Osteoblast (primary cell): ENCODE data around the gene UTF1. TPM values are rescaled to one million over a fixed set of nuclear protein-coding genes. Genes with fewer than 3 reads are reported as not detected.

ENCODE experiments used
- DNase-seq: peaks from one replicate; pipeline ENCODE4 v3.0.0; 2011; ENCODE audit warnings: low spot score, mixed read lengths; ENCODE audit not compliant: insufficient read length; ENCODE audit errors: missing footprints
- H2AFZ ChIP-seq: 2 replicates; pipeline ENCODE4 v1.6.0; 2011; ENCODE audit warnings: mild to moderate bottlenecking, low read length
- H3K27ac ChIP-seq: 2 replicates; pipeline ENCODE4 v1.5.1; 2011; ENCODE audit warnings: mild to moderate bottlenecking, low read depth, low read length, moderate library complexity
- H3K27me3 ChIP-seq: 2 replicates; pipeline ENCODE4 v1.6.0; 2012; ENCODE audit warnings: mild to moderate bottlenecking, control low read depth, inconsistent platforms, low read length, moderate library complexity; ENCODE audit not compliant: insufficient read depth
- H3K36me3 ChIP-seq: 2 replicates; pipeline ENCODE4 v1.5.1; 2011; ENCODE audit warnings: mild to moderate bottlenecking, low read length, control low read depth, moderate library complexity; ENCODE audit not compliant: insufficient read depth
- H3K4me1 ChIP-seq: 2 replicates; pipeline ENCODE4 v1.5.1; 2011; ENCODE audit warnings: mild to moderate bottlenecking, low read length, control low read depth, moderate library complexity; ENCODE audit not compliant: insufficient read depth
- H3K4me2 ChIP-seq: 2 replicates; pipeline ENCODE4 v1.6.0; 2011; ENCODE audit warnings: mild to moderate bottlenecking, low read length; ENCODE audit not compliant: insufficient read depth
- H3K4me3 ChIP-seq: fragments of 200-600 bp; sonication (generic); 3 replicates; pipeline ENCODE4 v1.5.1; 2012; ENCODE audit warnings: mild to moderate bottlenecking, low read length, inconsistent platforms; ENCODE audit not compliant: insufficient read depth
- H3K79me2 ChIP-seq: 2 replicates; pipeline ENCODE4 v1.6.0; 2012; ENCODE audit warnings: mild to moderate bottlenecking, low read length, control low read depth, inconsistent platforms; ENCODE audit not compliant: insufficient read depth
- H3K9me3 ChIP-seq: 2 replicates; pipeline ENCODE4 v1.5.1; 2011; ENCODE audit warnings: low read depth, low read length, control low read depth
- H4K20me1 ChIP-seq: 2 replicates; pipeline ENCODE4 v1.6.0; 2012; ENCODE audit warnings: mild to moderate bottlenecking, low read length, control low read depth; ENCODE audit not compliant: insufficient read depth
- total RNA-seq: library from RNA; depleted of rRNA; stranded (reverse); fragments of >200 nt; gene quantifications from 2 replicates; pipeline ENCODE4 v1.2.3, GENCODE V29; 2012
- TF ChIP-seq, protein P1 (sequence below): IDR thresholded peaks from 2 replicates; pipeline ENCODE4 v1.5.1; 2011; ENCODE audit warnings: mild to moderate bottlenecking, low read depth, low read length, moderate library complexity; ENCODE audit errors: extremely low read depth

UTF1 gene
- total RNA-seq, 1 donor, result not detected

DNA sequence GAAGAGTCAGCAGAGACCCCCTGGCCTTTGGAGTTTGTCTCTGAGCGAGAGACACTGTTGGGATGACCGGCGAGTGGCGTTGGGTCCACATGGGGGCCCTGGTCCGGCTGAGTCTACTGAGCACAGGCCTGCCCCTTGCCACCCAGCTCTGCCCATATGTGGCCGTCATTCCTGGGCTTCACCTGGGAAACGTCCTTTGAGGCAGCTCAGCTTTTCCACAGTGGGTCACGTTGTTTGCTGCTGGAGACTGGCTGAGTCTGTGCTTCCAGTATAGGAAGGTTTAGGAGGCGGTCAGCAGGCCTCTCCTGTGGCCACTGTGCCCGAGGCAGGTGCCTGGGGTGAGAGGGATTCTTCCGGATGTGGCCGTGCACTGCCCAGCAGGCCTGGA lies 29.6 kb downstream of the UTF1 start:
- no peaks in the 10 kb centered on the region for H3K9me3 ChIP-seq
- H4K20me1 ChIP-seq, result peaks cover 3% of the 10 kb centered on the region
- H3K36me3 ChIP-seq, result no peaks in the 10 kb centered on the region
- peak overlapping the region; percentile 24 for H3K4me3 ChIP-seq
- peak overlapping the region; percentile 78 for H3K27ac ChIP-seq
- DNase-seq, result no peak
- H3K79me2 ChIP-seq, result no peaks in the 10 kb centered on the region
- H2AFZ ChIP-seq, result peak overlapping the region; percentile 16
- H3K4me2 ChIP-seq, result peak overlapping the region; percentile 19
- H3K4me1 ChIP-seq, result peaks cover 23% of the 10 kb centered on the region
- TF ChIP-seq, protein P1, sequence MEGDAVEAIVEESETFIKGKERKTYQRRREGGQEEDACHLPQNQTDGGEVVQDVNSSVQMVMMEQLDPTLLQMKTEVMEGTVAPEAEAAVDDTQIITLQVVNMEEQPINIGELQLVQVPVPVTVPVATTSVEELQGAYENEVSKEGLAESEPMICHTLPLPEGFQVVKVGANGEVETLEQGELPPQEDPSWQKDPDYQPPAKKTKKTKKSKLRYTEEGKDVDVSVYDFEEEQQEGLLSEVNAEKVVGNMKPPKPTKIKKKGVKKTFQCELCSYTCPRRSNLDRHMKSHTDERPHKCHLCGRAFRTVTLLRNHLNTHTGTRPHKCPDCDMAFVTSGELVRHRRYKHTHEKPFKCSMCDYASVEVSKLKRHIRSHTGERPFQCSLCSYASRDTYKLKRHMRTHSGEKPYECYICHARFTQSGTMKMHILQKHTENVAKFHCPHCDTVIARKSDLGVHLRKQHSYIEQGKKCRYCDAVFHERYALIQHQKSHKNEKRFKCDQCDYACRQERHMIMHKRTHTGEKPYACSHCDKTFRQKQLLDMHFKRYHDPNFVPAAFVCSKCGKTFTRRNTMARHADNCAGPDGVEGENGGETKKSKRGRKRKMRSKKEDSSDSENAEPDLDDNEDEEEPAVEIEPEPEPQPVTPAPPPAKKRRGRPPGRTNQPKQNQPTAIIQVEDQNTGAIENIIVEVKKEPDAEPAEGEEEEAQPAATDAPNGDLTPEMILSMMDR, result no peak
- peaks cover 7% of the 10 kb centered on the region for H3K27me3 ChIP-seq

GRCh38 chr10:133260895-133261725 lies 31.1 kb downstream of the UTF1 start:
- TF ChIP-seq, protein P1, result no peak
- peak; percentile 94 for DNase-seq
- H3K9me3 ChIP-seq, result no peaks in the 10 kb centered on the region
- H3K4me1 ChIP-seq, result peaks cover 23% of the 10 kb centered on the region
- H3K27ac ChIP-seq, result no peak overlapping the region
- H3K4me2 ChIP-seq, result peak overlapping the region; percentile 84
- H2AFZ ChIP-seq, result peak overlapping the region; percentile 65
- peaks cover 7% of the 10 kb centered on the region for H3K27me3 ChIP-seq
- H3K36me3 ChIP-seq, result no peaks in the 10 kb centered on the region
- no peaks in the 10 kb centered on the region for H3K79me2 ChIP-seq
- H4K20me1 ChIP-seq, result peaks cover 3% of the 10 kb centered on the region
- peak overlapping the region; percentile 73 for H3K4me3 ChIP-seq

DNA sequence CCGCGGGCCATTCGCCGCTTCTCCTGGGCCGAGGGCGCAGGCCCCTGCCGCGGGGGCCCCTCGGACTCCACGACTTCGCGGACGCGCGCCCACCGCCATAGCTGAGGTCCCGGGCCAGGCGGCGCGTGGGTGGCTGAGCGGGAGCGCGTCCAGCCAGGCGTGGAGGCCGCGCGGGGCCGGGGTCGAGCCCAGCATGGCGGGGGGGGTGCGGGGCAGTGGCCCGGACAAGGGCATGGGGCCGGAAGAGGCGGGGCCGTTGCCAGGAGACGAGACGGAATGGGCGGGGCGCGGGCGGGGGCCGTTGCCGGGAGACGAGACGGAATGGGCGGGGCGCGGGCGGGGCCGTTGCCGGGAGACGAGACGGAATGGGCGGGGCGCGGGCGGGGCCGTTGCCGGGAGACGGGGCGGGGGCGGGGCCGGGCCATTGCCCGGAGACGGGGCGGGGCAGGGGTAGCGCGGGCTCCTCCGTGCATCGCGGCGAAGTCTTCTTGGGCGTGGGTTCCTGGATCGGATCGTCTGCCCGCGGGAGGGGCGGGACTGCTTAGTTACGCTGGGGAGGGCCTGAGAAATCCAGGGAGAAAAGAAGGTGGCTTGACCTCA lies 31.8 kb downstream of the UTF1 start:
- no peaks in the 10 kb centered on the region for H3K36me3 ChIP-seq
- H3K4me1 ChIP-seq, result peaks cover 23% of the 10 kb centered on the region
- H3K9me3 ChIP-seq, result no peaks in the 10 kb centered on the region
- peak overlapping the region; percentile 84 for H3K4me2 ChIP-seq
- DNase-seq, result peak; percentile 98
- TF ChIP-seq, protein P1, result no peak
- H3K27ac ChIP-seq, result no peak overlapping the region
- peaks cover 3% of the 10 kb centered on the region for H4K20me1 ChIP-seq
- no peaks in the 10 kb centered on the region for H3K79me2 ChIP-seq
- H3K27me3 ChIP-seq, result peaks cover 7% of the 10 kb centered on the region
- peak overlapping the region; percentile 73 for H3K4me3 ChIP-seq
- H2AFZ ChIP-seq, result peak overlapping the region; percentile 65

DNA sequence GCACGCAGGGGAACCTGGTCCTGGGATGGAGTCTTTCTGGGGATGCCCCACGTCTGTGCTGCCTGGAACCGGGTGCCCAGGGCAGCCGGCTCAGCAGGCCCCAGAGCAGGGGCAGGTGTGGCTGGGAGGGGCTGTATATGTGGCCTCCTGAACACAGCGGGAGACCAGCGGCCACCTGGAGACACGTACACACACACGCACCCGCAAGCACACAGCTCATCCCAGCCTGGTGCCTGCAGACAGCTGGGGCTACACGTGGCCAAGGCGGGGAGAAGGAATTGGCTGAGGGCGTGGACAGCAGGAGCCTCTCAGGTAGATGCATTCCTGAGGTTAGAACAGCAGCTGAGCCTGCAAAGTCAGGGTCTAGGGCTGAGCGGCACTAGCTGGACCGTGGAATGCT lies 32.7 kb downstream of the UTF1 start:
- no peaks in the 10 kb centered on the region for H3K79me2 ChIP-seq
- H3K4me2 ChIP-seq, result no peak overlapping the region
- H2AFZ ChIP-seq, result no peak overlapping the region
- DNase-seq, result no peak
- H3K4me3 ChIP-seq, result no peak overlapping the region
- no peak overlapping the region for H3K27ac ChIP-seq
- TF ChIP-seq, protein P1, result no peak
- H3K27me3 ChIP-seq, result peaks cover 7% of the 10 kb centered on the region
- H3K9me3 ChIP-seq, result no peaks in the 10 kb centered on the region
- peaks cover 23% of the 10 kb centered on the region for H3K4me1 ChIP-seq
- H4K20me1 ChIP-seq, result peaks cover 3% of the 10 kb centered on the region
- H3K36me3 ChIP-seq, result no peaks in the 10 kb centered on the region
